ENCODE results near the gene PGD.

PGD gene

GRCh38 chr1:10446790-10447422 lies 48.0 kb downstream of the PGD start:
- no peak overlapping the region for H3K4me2 ChIP-seq (ENCODE audit: low read depth, low read length, poor library complexity, severe bottlenecking)
- no peak overlapping the region for H2AFZ ChIP-seq (ENCODE audit: low read depth, low read length, severe bottlenecking)
- H3K9me2 ChIP-seq (replicated peaks; ENCODE audit: insufficient read depth, low read length), result no peaks in the 10 kb centered on the region
- TF ChIP-seq EZH2phosphoT487 (conservative IDR thresholded peaks at IDR 0.05; ENCODE audit: low read length) (no peak), CTCF (IDR thresholded peaks at IDR 0.05; ENCODE audit: insufficient read depth, low read length, poor library complexity, severe bottlenecking) (no peak)
- no peaks in the 10 kb centered on the region for H3K27me3 ChIP-seq (ENCODE audit: low read length)
- H3K9ac ChIP-seq (ENCODE audit: low read length), result no peak overlapping the region
- H3K27ac ChIP-seq (ENCODE audit: low read depth, low read length), result no peak overlapping the region
- 0 out of 2 replicates have a peak, but pooled peaks cover 5% of the 10 kb centered on the region for H3F3A ChIP-seq (ENCODE audit: insufficient read depth)
- no peaks in the 10 kb centered on the region for H3K9me3 ChIP-seq (ENCODE audit: insufficient read depth, low read length)
- H3K4me3 ChIP-seq (ENCODE audit: insufficient read depth, low read length, poor library complexity, severe bottlenecking), result no peak overlapping the region
- no peaks in the 10 kb centered on the region for H3K36me3 ChIP-seq (ENCODE audit: low read length)
- no peaks in the 10 kb centered on the region for H4K20me1 ChIP-seq (ENCODE audit: low read depth, low read length)
- H3K79me2 ChIP-seq (ENCODE audit: insufficient read depth, low read length), result no peaks in the 10 kb centered on the region

- Histone ChIP-seq H3K27me3 (ENCODE audit: low read length) (no peaks in the 10 kb centered on the region), H4K20me1 (ENCODE audit: low read depth, low read length) (no peaks in the 10 kb centered on the region), H3K4me2 (ENCODE audit: low read depth, low read length, poor library complexity, severe bottlenecking) (no peak within 1 kb of the TSS), H3K9ac (ENCODE audit: low read length) (no peak within 1 kb of the TSS), H3K79me2 (ENCODE audit: insufficient read depth, low read length) (no peaks in the 10 kb centered on the region), H2AFZ (ENCODE audit: low read depth, low read length, severe bottlenecking) (no peak within 1 kb of the TSS), H3K9me2 (replicated peaks; ENCODE audit: insufficient read depth, low read length) (no peaks in the 10 kb centered on the region), H3K36me3 (ENCODE audit: low read length) (no peaks in the 10 kb centered on the region), H3K9me3 (ENCODE audit: insufficient read depth, low read length) (no peaks in the 10 kb centered on the region), H3F3A (ENCODE audit: insufficient read depth) (0 out of 2 replicates have a peak, but pooled peaks cover 6% of the 10 kb centered on the region), H3K27ac (ENCODE audit: low read depth, low read length) (no peak within 1 kb of the TSS), H3K4me3 (ENCODE audit: insufficient read depth, low read length, poor library complexity, severe bottlenecking) (no peak within 1 kb of the TSS)
- TF ChIP-seq CTCF (IDR thresholded peaks at IDR 0.05; ENCODE audit: insufficient read depth, low read length, poor library complexity, severe bottlenecking) (no peak), EZH2phosphoT487 (conservative IDR thresholded peaks at IDR 0.05; ENCODE audit: low read length) (no peak)
These were observed 50.9 kb downstream of the PGD start, which contains the start of gene CORT for GRCh38 chr1:10449751-10450150. CORT (plus strand) TSS chr1:10450031; CDS start chr1:10450224, 193 bp downstream.

- H3K27me3 ChIP-seq (ENCODE audit: low read length), result no peaks in the 10 kb centered on the region
- TF ChIP-seq EZH2phosphoT487 (conservative IDR thresholded peaks at IDR 0.05; ENCODE audit: low read length) (no peak), CTCF (IDR thresholded peaks at IDR 0.05; ENCODE audit: insufficient read depth, low read length, poor library complexity, severe bottlenecking) (no peak)
- H2AFZ ChIP-seq (ENCODE audit: low read depth, low read length, severe bottlenecking), result no peak overlapping the region
- no peaks in the 10 kb centered on the region for H3K36me3 ChIP-seq (ENCODE audit: low read length)
- H3K79me2 ChIP-seq (ENCODE audit: insufficient read depth, low read length), result no peaks in the 10 kb centered on the region
- H3K4me3 ChIP-seq (ENCODE audit: insufficient read depth, low read length, poor library complexity, severe bottlenecking), result no peak overlapping the region
- no peak overlapping the region for H3K4me2 ChIP-seq (ENCODE audit: low read depth, low read length, poor library complexity, severe bottlenecking)
- H4K20me1 ChIP-seq (ENCODE audit: low read depth, low read length), result no peaks in the 10 kb centered on the region
- no peak overlapping the region for H3K27ac ChIP-seq (ENCODE audit: low read depth, low read length)
- no peaks in the 10 kb centered on the region for H3K9me3 ChIP-seq (ENCODE audit: insufficient read depth, low read length)
- no peaks in the 10 kb centered on the region for H3K9me2 ChIP-seq (replicated peaks; ENCODE audit: insufficient read depth, low read length)
- H3K9ac ChIP-seq (ENCODE audit: low read length), result no peak overlapping the region
- 0 out of 2 replicates have a peak, but pooled peaks cover 6% of the 10 kb centered on the region for H3F3A ChIP-seq (ENCODE audit: insufficient read depth)
These were observed 51.4 kb downstream of the PGD start for GRCh38 chr1:10450156-10450814.

All from SU-DHL-6 (cell line).